ENCODE results near the gene DOCK3.

- TF ChIP-seq CTCF (conservative IDR thresholded peaks at IDR 0.05 in 1 of 2, IDR thresholded peaks at IDR 0.05 in 1 of 2; ENCODE audit: extremely low read depth in 1 of 2, insufficient read depth in 1 of 2, low read depth in 1 of 2, low read length in 2 of 2) (no peak), EZH2 (IDR thresholded peaks at IDR 0.05; ENCODE audit: borderline replicate concordance, low read length) (no peak)
Observed at GRCh38 chr3:51429138-51429537, 754.4 kb downstream of the DOCK3 start.

All from mammary epithelial cell (primary cell).